Measurements from ENCODE around the gene CLEC2L.

CLEC2L gene

DNA sequence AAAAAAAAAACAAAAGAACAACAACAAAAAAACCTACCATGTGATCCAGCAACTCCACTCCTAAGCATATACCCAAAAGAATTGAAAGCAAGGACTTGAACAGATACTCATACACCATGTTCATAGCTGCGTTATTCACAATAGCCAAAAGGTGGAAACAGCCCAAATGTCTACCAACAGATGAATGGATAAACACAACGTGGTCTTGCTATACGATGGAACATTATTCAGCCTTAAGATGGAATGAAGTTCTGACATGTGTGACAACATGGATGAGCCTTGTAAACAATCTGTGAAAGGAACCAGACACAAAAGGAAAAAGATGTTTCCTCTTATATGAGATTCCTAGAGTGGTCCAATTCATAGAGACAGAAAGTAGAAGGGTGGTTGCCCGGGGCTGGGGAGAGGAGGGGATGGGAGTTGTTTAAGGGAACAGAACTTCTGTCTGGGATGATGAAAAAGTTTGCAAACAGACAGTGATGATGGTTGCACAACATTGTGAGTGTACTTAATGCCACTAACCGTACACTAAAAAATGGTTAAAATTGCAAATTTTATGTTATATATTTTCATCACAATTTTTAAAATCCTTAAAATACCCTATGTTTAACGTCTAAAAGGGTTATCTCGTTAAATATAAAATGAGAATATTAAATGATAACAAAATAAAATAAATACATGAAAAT lies 11.6 kb downstream of the CLEC2L start:
- no peak overlapping the region for H3K27ac ChIP-seq (ENCODE audit: low read depth, low read length)
- H3K9me3 ChIP-seq (ENCODE audit: control insufficient read depth in 1 of 2, low read length in 2 of 2), result no peaks in the 10 kb centered on the region
- no peak overlapping the region for H3K9ac ChIP-seq (ENCODE audit: low read depth in 1 of 2, low read length in 2 of 2)
- peaks cover 0 to under 1% of the 10 kb centered on the region in 2 donors for H3K4me1 ChIP-seq (ENCODE audit: control insufficient read depth in 1 of 2, insufficient read depth in 2 of 2, low read length in 2 of 2)
- H3K27me3 ChIP-seq (ENCODE audit: control insufficient read depth in 1 of 2, insufficient read depth in 2 of 2, low read length in 2 of 2), result no peaks in the 10 kb centered on the region
- H3K36me3 ChIP-seq (ENCODE audit: control insufficient read depth in 1 of 2, insufficient read depth in 2 of 2, low read length in 2 of 2), result no peaks in the 10 kb centered on the region
- H3K4me3 ChIP-seq (ENCODE audit: low read depth in 1 of 2, low read length in 2 of 2), result no peak overlapping the region

DNA sequence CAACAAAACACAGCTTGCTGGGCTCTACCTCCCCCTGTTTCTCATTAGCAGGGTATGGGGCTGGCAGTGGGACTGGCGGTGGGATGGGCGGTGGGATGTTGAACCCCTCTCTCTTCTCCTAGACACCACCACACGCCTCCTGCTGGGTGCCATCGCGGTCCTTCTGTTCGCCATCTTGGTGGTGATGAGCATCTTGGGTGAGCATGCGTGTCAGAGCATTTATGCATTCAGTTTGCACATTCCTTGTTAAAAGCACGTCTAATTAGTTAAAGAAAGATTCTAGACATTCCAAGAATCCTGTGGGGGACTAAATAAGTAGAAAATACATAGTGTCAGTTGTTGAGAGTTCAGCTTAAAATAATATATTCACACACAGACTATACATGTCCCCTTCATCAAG lies 12.7 kb downstream of the CLEC2L start:
- H3K4me1 ChIP-seq (ENCODE audit: control insufficient read depth in 1 of 2, insufficient read depth in 2 of 2, low read length in 2 of 2), result peaks cover 0 to 4% of the 10 kb centered on the region in 2 donors
- no peak overlapping the region for H3K4me3 ChIP-seq (ENCODE audit: low read depth in 1 of 2, low read length in 2 of 2)
- no peak overlapping the region for H3K27ac ChIP-seq (ENCODE audit: low read depth, low read length)
- no peaks in the 10 kb centered on the region for H3K27me3 ChIP-seq (ENCODE audit: control insufficient read depth in 1 of 2, insufficient read depth in 2 of 2, low read length in 2 of 2)
- no peaks in the 10 kb centered on the region for H3K36me3 ChIP-seq (ENCODE audit: control insufficient read depth in 1 of 2, insufficient read depth in 2 of 2, low read length in 2 of 2)
- H3K9ac ChIP-seq (ENCODE audit: low read depth in 1 of 2, low read length in 2 of 2), result no peak overlapping the region
- H3K9me3 ChIP-seq (ENCODE audit: control insufficient read depth in 1 of 2, low read length in 2 of 2), result no peaks in the 10 kb centered on the region

DNA sequence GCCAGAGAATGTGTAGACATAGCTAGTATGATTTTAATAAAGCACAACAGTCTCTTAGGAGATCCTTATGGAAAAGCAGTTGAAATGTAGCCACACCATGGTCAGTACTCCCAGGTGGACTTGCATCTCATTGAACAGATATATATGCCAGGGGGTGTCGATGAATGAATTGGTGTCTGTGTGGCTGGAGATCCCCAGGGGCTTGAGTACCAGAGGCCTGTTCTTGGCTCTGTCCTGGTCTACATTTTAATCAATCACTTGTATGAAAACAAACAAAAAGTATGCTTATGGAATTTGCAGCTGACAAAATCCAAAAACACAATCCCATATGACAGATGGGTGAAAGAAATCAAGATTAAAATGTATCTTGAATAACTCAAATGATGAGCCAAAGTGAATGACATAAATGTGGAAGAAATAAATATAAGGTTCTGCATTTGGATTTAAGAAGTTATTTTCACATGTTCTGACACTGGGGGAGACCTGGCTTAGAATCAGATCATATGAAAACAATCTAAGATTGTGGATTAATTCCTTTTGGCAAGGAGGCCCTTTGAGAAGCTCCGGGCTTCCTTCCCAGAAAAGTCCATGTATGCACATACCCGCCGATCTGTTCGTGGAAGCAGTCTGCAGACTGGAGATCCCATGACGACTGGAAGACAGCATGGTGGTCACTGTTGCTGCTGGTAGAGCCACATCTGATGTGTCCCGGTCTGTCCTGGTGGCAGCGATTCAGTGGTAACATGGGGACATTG lies 15.6 kb downstream of the CLEC2L start:
- H3K27ac ChIP-seq (ENCODE audit: low read depth, low read length), result no peak overlapping the region

GRCh38 chr7:139540203-139540602 lies 16.7 kb downstream of the CLEC2L start:
- Histone ChIP-seq H3K9me3 (ENCODE audit: control insufficient read depth in 1 of 2, low read length in 2 of 2) (no peaks in the 10 kb centered on the region), H3K4me3 (ENCODE audit: low read depth in 1 of 2, low read length in 2 of 2) (no peak overlapping the region)

More for the DNA sequence above, 15.6 kb downstream of the CLEC2L start:
- H3K36me3 ChIP-seq (ENCODE audit: control insufficient read depth in 1 of 2, insufficient read depth in 2 of 2, low read length in 2 of 2), result no peaks in the 10 kb centered on the region
- no peak overlapping the region for H3K4me3 ChIP-seq (ENCODE audit: low read depth in 1 of 2, low read length in 2 of 2)
- H3K9ac ChIP-seq (ENCODE audit: low read depth in 1 of 2, low read length in 2 of 2), result no peak overlapping the region
- H3K27me3 ChIP-seq (ENCODE audit: control insufficient read depth in 1 of 2, insufficient read depth in 2 of 2, low read length in 2 of 2), result no peaks in the 10 kb centered on the region
- no peaks in the 10 kb centered on the region for H3K9me3 ChIP-seq (ENCODE audit: control insufficient read depth in 1 of 2, low read length in 2 of 2)
- peaks cover 0 to 6% of the 10 kb centered on the region in 2 donors for H3K4me1 ChIP-seq (ENCODE audit: control insufficient read depth in 1 of 2, insufficient read depth in 2 of 2, low read length in 2 of 2)

GRCh38 chr7:139541600-139542307 lies 18.3 kb downstream of the CLEC2L start:
- no peak overlapping the region for H3K4me3 ChIP-seq (ENCODE audit: low read depth in 1 of 2, low read length in 2 of 2)

More at GRCh38 chr7:139540203-139540602, 16.7 kb downstream of the CLEC2L start:
- Histone ChIP-seq H3K9ac (ENCODE audit: low read depth in 1 of 2, low read length in 2 of 2) (no peak overlapping the region), H3K27me3 (ENCODE audit: control insufficient read depth in 1 of 2, insufficient read depth in 2 of 2, low read length in 2 of 2) (no peaks in the 10 kb centered on the region), H3K36me3 (ENCODE audit: control insufficient read depth in 1 of 2, insufficient read depth in 2 of 2, low read length in 2 of 2) (no peaks in the 10 kb centered on the region), H3K27ac (ENCODE audit: low read depth, low read length) (no peak overlapping the region), H3K4me1 (ENCODE audit: control insufficient read depth in 1 of 2, insufficient read depth in 2 of 2, low read length in 2 of 2) (peaks cover 0 to 6% of the 10 kb centered on the region in 2 donors)

GRCh38 chr7:139542308-139543151 lies 19.0 kb downstream of the CLEC2L start:
- peaks cover 0 to 6% of the 10 kb centered on the region in 2 donors for H3K4me1 ChIP-seq (ENCODE audit: control insufficient read depth in 1 of 2, insufficient read depth in 2 of 2, low read length in 2 of 2)
- no peaks in the 10 kb centered on the region for H3K27me3 ChIP-seq (ENCODE audit: control insufficient read depth in 1 of 2, insufficient read depth in 2 of 2, low read length in 2 of 2)
- H3K27ac ChIP-seq (ENCODE audit: low read depth, low read length), result no peak overlapping the region
- no peak overlapping the region for H3K4me3 ChIP-seq (ENCODE audit: low read depth in 1 of 2, low read length in 2 of 2)
- no peak overlapping the region for H3K9ac ChIP-seq (ENCODE audit: low read depth in 1 of 2, low read length in 2 of 2)
- H3K9me3 ChIP-seq (ENCODE audit: control insufficient read depth in 1 of 2, low read length in 2 of 2), result no peaks in the 10 kb centered on the region
- no peaks in the 10 kb centered on the region for H3K36me3 ChIP-seq (ENCODE audit: control insufficient read depth in 1 of 2, insufficient read depth in 2 of 2, low read length in 2 of 2)

More at GRCh38 chr7:139541600-139542307, 18.3 kb downstream of the CLEC2L start:
- Histone ChIP-seq H3K9me3 (ENCODE audit: control insufficient read depth in 1 of 2, low read length in 2 of 2) (no peaks in the 10 kb centered on the region), H3K9ac (ENCODE audit: low read depth in 1 of 2, low read length in 2 of 2) (no peak overlapping the region), H3K4me1 (ENCODE audit: control insufficient read depth in 1 of 2, insufficient read depth in 2 of 2, low read length in 2 of 2) (peaks cover 0 to 6% of the 10 kb centered on the region in 2 donors), H3K27me3 (ENCODE audit: control insufficient read depth in 1 of 2, insufficient read depth in 2 of 2, low read length in 2 of 2) (no peaks in the 10 kb centered on the region), H3K27ac (ENCODE audit: low read depth, low read length) (no peak overlapping the region), H3K36me3 (ENCODE audit: control insufficient read depth in 1 of 2, insufficient read depth in 2 of 2, low read length in 2 of 2) (no peaks in the 10 kb centered on the region)

GRCh38 chr7:139543801-139544603 lies 20.5 kb downstream of the CLEC2L start:
- H3K9me3 ChIP-seq (ENCODE audit: control insufficient read depth in 1 of 2, low read length in 2 of 2), result no peaks in the 10 kb centered on the region
- H3K9ac ChIP-seq (ENCODE audit: low read depth in 1 of 2, low read length in 2 of 2), result no peak overlapping the region
- no peak overlapping the region for H3K4me3 ChIP-seq (ENCODE audit: low read depth in 1 of 2, low read length in 2 of 2)
- no peaks in the 10 kb centered on the region for H3K36me3 ChIP-seq (ENCODE audit: control insufficient read depth in 1 of 2, insufficient read depth in 2 of 2, low read length in 2 of 2)
- H3K27me3 ChIP-seq (ENCODE audit: control insufficient read depth in 1 of 2, insufficient read depth in 2 of 2, low read length in 2 of 2), result no peaks in the 10 kb centered on the region
- peaks cover 0 to 6% of the 10 kb centered on the region in 2 donors for H3K4me1 ChIP-seq (ENCODE audit: control insufficient read depth in 1 of 2, insufficient read depth in 2 of 2, low read length in 2 of 2)
- H3K27ac ChIP-seq (ENCODE audit: low read depth, low read length), result no peak overlapping the region

DNA sequence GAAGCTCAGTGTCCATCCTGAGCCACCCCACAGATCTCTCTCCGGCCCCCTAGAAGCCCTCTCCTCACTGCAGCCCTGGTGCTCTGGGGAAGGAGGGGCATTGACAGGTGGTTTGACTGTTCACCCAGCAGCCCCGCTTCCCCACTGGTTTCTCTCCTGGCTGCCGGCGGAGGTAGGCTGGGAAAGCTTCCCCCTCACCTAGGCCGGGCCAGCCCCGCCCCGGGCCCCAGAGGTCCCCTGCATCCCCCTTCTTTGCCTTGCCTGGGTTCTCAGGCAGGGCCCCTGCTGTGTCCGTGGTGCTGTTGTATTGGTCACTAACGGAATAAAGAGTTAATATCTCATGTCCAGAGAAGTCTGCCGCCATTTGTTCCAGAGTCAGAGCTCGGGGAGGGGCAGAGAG lies 21.2 kb downstream of the CLEC2L start:
- no peaks in the 10 kb centered on the region for H3K27me3 ChIP-seq (ENCODE audit: control insufficient read depth in 1 of 2, insufficient read depth in 2 of 2, low read length in 2 of 2)
- H3K36me3 ChIP-seq (ENCODE audit: control insufficient read depth in 1 of 2, insufficient read depth in 2 of 2, low read length in 2 of 2), result no peaks in the 10 kb centered on the region
- H3K27ac ChIP-seq (ENCODE audit: low read depth, low read length), result no peak overlapping the region
- H3K4me1 ChIP-seq (ENCODE audit: control insufficient read depth in 1 of 2, insufficient read depth in 2 of 2, low read length in 2 of 2), result peaks cover 0 to 6% of the 10 kb centered on the region in 2 donors
- no peak overlapping the region for H3K4me3 ChIP-seq (ENCODE audit: low read depth in 1 of 2, low read length in 2 of 2)
- H3K9me3 ChIP-seq (ENCODE audit: control insufficient read depth in 1 of 2, low read length in 2 of 2), result no peaks in the 10 kb centered on the region
- H3K9ac ChIP-seq (ENCODE audit: low read depth in 1 of 2, low read length in 2 of 2), result no peak overlapping the region

All from duodenal mucosa (tissue), 2 donors.